ES-I3 (cell line): Measurements from ENCODE around the gene ERG.

Experiments used
- H3K36me3 ChIP-seq: 2 replicates; pipeline ENCODE4 v1.6.1; 2013; ENCODE audit warnings: mild to moderate bottlenecking, low read length, control low read depth, moderate library complexity; ENCODE audit not compliant: insufficient read depth
- H3K4me1 ChIP-seq: 2 replicates; pipeline ENCODE4 v1.6.1; 2013; ENCODE audit warnings: mild to moderate bottlenecking, control low read depth, low read length; ENCODE audit not compliant: insufficient read depth
- H3K9ac ChIP-seq: 2 replicates; pipeline ENCODE4 v1.6.1; 2013; ENCODE audit warnings: low read depth, mild to moderate bottlenecking, low read length, moderate library complexity
- H3K9me3 ChIP-seq: 2 replicates; pipeline ENCODE4 v1.6.1; 2013; ENCODE audit warnings: mild to moderate bottlenecking, low read length, moderate library complexity; ENCODE audit not compliant: control insufficient read depth, insufficient read depth

ERG gene

GRCh38 chr21:38474796-38475195 is 23.5 kb downstream of the ERG start:
- Histone ChIP-seq H3K36me3 (no peaks in the 10 kb centered on the region), H3K9me3 (no peaks in the 10 kb centered on the region), H3K4me1 (peaks cover 3% of the 10 kb centered on the region; the same call in 1 of the 2 replicates), H3K9ac (no peak overlapping the region)

- H3K4me1 ChIP-seq: peaks cover 3% of the 10 kb centered on the region; the same call in 1 of the 2 replicates
- no peak overlapping the region for H3K9ac ChIP-seq
- H3K9me3 ChIP-seq: no peaks in the 10 kb centered on the region
- H3K36me3 ChIP-seq: no peaks in the 10 kb centered on the region
Observed at GRCh38 chr21:38474124-38474523, 24.2 kb downstream of the ERG start.

GRCh38 chr21:38472412-38473108 is 25.7 kb downstream of the ERG start:
- peaks cover 3% of the 10 kb centered on the region; the same call in 1 of the 2 replicates for H3K4me1 ChIP-seq
- H3K9me3 ChIP-seq: no peaks in the 10 kb centered on the region
- no peaks in the 10 kb centered on the region for H3K36me3 ChIP-seq
- H3K9ac ChIP-seq: no peak overlapping the region

GRCh38 chr21:38471766-38472165 is 26.5 kb downstream of the ERG start:
- Histone ChIP-seq H3K36me3 (no peaks in the 10 kb centered on the region), H3K9ac (no peak overlapping the region), H3K4me1 (peaks cover 3% of the 10 kb centered on the region; the same call in 1 of the 2 replicates), H3K9me3 (no peaks in the 10 kb centered on the region)

- Histone ChIP-seq H3K9ac (no peak overlapping the region), H3K4me1 (peaks cover 3% of the 10 kb centered on the region; the same call in 1 of the 2 replicates), H3K9me3 (no peaks in the 10 kb centered on the region), H3K36me3 (no peaks in the 10 kb centered on the region)
Observed at GRCh38 chr21:38470755-38471154, 27.5 kb downstream of the ERG start.

GRCh38 chr21:38469642-38470041 is 28.6 kb downstream of the ERG start:
- H3K9ac ChIP-seq: no peak overlapping the region
- no peaks in the 10 kb centered on the region; the same call in 1 of the 2 replicates for H3K4me1 ChIP-seq
- H3K9me3 ChIP-seq: no peaks in the 10 kb centered on the region
- H3K36me3 ChIP-seq: no peaks in the 10 kb centered on the region

- Histone ChIP-seq H3K4me1 (no peaks in the 10 kb centered on the region; the same call in 1 of the 2 replicates), H3K36me3 (no peaks in the 10 kb centered on the region), H3K9ac (no peak overlapping the region), H3K9me3 (no peaks in the 10 kb centered on the region)
Observed at GRCh38 chr21:38468989-38469388, 29.3 kb downstream of the ERG start.

- H3K9me3 ChIP-seq: no peaks in the 10 kb centered on the region
- H3K36me3 ChIP-seq: no peaks in the 10 kb centered on the region
- no peak overlapping the region for H3K9ac ChIP-seq
- H3K4me1 ChIP-seq: no peaks in the 10 kb centered on the region; the same call in 1 of the 2 replicates
Observed at GRCh38 chr21:38467911-38468310, 30.4 kb downstream of the ERG start.

GRCh38 chr21:38467374-38467773 is 30.9 kb downstream of the ERG start:
- Histone ChIP-seq H3K9me3 (no peaks in the 10 kb centered on the region), H3K36me3 (no peaks in the 10 kb centered on the region), H3K9ac (no peak overlapping the region), H3K4me1 (no peaks in the 10 kb centered on the region; the same call in 1 of the 2 replicates)

GRCh38 chr21:38460171-38460742 is 38.0 kb downstream of the ERG start:
- H3K9ac ChIP-seq: no peak overlapping the region
- H3K9me3 ChIP-seq: no peaks in the 10 kb centered on the region
- H3K36me3 ChIP-seq: no peaks in the 10 kb centered on the region
- no peaks in the 10 kb centered on the region for H3K4me1 ChIP-seq

- H3K9me3 ChIP-seq: no peaks in the 10 kb centered on the region
- H3K4me1 ChIP-seq: no peaks in the 10 kb centered on the region
- H3K36me3 ChIP-seq: no peaks in the 10 kb centered on the region
- H3K9ac ChIP-seq: no peak overlapping the region
Observed at GRCh38 chr21:38459490-38459889, 38.8 kb downstream of the ERG start.

GRCh38 chr21:38455403-38455802 is 42.9 kb downstream of the ERG start:
- Histone ChIP-seq H3K9me3 (no peaks in the 10 kb centered on the region), H3K36me3 (no peaks in the 10 kb centered on the region; the same call in 1 of the 2 replicates), H3K9ac (no peak overlapping the region), H3K4me1 (0 out of 2 replicates have a peak, but pooled peaks cover 4% of the 10 kb centered on the region)

- Histone ChIP-seq H3K4me1 (0 out of 2 replicates have a peak, but pooled peaks cover 4% of the 10 kb centered on the region), H3K9ac (no peak overlapping the region), H3K9me3 (no peaks in the 10 kb centered on the region), H3K36me3 (no peaks in the 10 kb centered on the region; the same call in 1 of the 2 replicates)
Observed at GRCh38 chr21:38454702-38455101, 43.6 kb downstream of the ERG start.

- H3K9ac ChIP-seq: no peak overlapping the region
- no peaks in the 10 kb centered on the region; the same call in 1 of the 2 replicates for H3K36me3 ChIP-seq
- 0 out of 2 replicates have a peak, but pooled peaks cover 4% of the 10 kb centered on the region for H3K4me1 ChIP-seq
- H3K9me3 ChIP-seq: no peaks in the 10 kb centered on the region
Observed at GRCh38 chr21:38454161-38454560, 44.1 kb downstream of the ERG start.
